SH-SY5Y (cell line): ENCODE measurements around the gene RAP1GAP.

Source experiments
- GATA2 ChIP-seq: IDR thresholded peaks from 2 replicates; pipeline ENCODE4 v1.6.1; 2011; ENCODE audit warnings: mild to moderate bottlenecking, low read depth, low read length
- GATA3 ChIP-seq: IDR thresholded peaks from 2 replicates; pipeline ENCODE4 v1.6.1; 2011; ENCODE audit warnings: low read depth, mild to moderate bottlenecking, low read length, moderate library complexity

Gene RAP1GAP

GRCh38 chr1:21570528-21570875, 98.7 kb downstream of the RAP1GAP start:
- no peak for TF ChIP-seq GATA2
- TF ChIP-seq GATA3: no peak

GRCh38 chr1:21569820-21570527, 99.2 kb downstream of the RAP1GAP start:
- TF ChIP-seq GATA3 (no peak), GATA2 (no peak)

- no peak for TF ChIP-seq GATA2
- TF ChIP-seq GATA3: no peak
These were observed 100.3 kb downstream of the RAP1GAP start for GRCh38 chr1:21568809-21569385.

GRCh38 chr1:21568006-21568746, 101.0 kb downstream of the RAP1GAP start:
- TF ChIP-seq GATA2: no peak
- TF ChIP-seq GATA3: no peak

- TF ChIP-seq GATA3 (no peak), GATA2 (no peak)
These were observed 101.7 kb downstream of the RAP1GAP start for GRCh38 chr1:21567241-21568005.

- TF ChIP-seq GATA2: no peak
- no peak for TF ChIP-seq GATA3
These were observed 103.9 kb downstream of the RAP1GAP start for GRCh38 chr1:21565285-21565684.

GRCh38 chr1:21564521-21565095, 104.5 kb downstream of the RAP1GAP start:
- TF ChIP-seq GATA3: no peak
- no peak for TF ChIP-seq GATA2

- TF ChIP-seq GATA3 (no peak), GATA2 (no peak)
These were observed 105.2 kb downstream of the RAP1GAP start for GRCh38 chr1:21563971-21564370.

- no peak for TF ChIP-seq GATA3
- TF ChIP-seq GATA2: no peak
These were observed 106.3 kb downstream of the RAP1GAP start for GRCh38 chr1:21562896-21563295.

- TF ChIP-seq GATA3 (no peak), GATA2 (no peak)
These were observed 108.1 kb downstream of the RAP1GAP start for GRCh38 chr1:21560916-21561638.

GRCh38 chr1:21559788-21560567, 109.2 kb downstream of the RAP1GAP start:
- TF ChIP-seq GATA3 (no peak), GATA2 (no peak)

- TF ChIP-seq GATA2 (no peak), GATA3 (no peak)
These were observed 115.8 kb downstream of the RAP1GAP start for GRCh38 chr1:21553116-21553926.
